Measurements from ENCODE around the gene PDE1C.

The PDE1C gene

DNA sequence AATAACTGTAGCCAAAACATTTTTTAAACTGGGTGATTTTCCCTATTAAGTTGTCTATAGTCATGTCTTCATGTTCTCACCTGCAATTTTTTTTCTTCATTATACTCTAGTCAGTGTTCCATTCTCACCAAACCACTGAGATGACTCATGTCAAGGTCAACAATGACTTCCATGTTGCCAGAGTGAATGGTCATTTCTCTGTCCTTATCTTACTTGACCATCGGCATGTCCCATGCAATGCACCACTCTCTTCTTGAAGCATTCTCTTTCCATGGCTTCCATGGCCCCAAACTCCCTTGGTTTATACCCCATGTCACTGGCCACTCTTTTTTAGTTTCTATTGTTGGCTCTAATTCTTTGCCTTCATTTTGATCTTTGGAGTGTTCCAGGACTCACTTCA is 209.3 kb downstream of the PDE1C start:
- no peak overlapping the region for H3K4me3 ChIP-seq (replicated peaks; ENCODE audit: low read depth, low read length)
- DNase-seq (ENCODE audit: extremely low read depth, low read depth): no peak
- TF ChIP-seq, protein P1, sequence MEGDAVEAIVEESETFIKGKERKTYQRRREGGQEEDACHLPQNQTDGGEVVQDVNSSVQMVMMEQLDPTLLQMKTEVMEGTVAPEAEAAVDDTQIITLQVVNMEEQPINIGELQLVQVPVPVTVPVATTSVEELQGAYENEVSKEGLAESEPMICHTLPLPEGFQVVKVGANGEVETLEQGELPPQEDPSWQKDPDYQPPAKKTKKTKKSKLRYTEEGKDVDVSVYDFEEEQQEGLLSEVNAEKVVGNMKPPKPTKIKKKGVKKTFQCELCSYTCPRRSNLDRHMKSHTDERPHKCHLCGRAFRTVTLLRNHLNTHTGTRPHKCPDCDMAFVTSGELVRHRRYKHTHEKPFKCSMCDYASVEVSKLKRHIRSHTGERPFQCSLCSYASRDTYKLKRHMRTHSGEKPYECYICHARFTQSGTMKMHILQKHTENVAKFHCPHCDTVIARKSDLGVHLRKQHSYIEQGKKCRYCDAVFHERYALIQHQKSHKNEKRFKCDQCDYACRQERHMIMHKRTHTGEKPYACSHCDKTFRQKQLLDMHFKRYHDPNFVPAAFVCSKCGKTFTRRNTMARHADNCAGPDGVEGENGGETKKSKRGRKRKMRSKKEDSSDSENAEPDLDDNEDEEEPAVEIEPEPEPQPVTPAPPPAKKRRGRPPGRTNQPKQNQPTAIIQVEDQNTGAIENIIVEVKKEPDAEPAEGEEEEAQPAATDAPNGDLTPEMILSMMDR (IDR thresholded peaks at IDR 0.05; ENCODE audit: low read depth, low read length, missing control alignments): no peak

DNA sequence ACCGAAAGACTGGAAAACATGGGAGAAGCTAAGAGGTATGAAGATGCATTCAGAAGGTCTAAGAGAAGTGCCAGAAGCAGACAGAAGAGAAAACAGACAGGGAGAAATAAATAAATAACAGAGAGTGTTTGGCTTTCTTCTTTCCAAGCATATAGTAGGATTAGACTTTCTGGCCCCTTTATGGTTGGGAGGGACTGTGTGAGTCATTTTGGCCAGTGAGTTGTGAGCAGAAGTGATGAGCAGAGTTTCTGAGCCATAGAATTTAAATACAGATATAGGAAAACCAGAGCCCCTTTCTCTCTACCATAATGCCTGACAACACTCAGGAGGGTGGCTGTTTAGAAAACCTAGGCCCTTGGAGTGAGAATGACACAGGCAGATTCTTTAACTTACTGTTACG is 212.2 kb downstream of the PDE1C start:
- no peak overlapping the region for H3K4me3 ChIP-seq (replicated peaks; ENCODE audit: low read depth, low read length)
- TF ChIP-seq, protein P1 (IDR thresholded peaks at IDR 0.05; ENCODE audit: low read depth, low read length, missing control alignments): no peak
- no peak for DNase-seq (ENCODE audit: extremely low read depth, low read depth)

DNA sequence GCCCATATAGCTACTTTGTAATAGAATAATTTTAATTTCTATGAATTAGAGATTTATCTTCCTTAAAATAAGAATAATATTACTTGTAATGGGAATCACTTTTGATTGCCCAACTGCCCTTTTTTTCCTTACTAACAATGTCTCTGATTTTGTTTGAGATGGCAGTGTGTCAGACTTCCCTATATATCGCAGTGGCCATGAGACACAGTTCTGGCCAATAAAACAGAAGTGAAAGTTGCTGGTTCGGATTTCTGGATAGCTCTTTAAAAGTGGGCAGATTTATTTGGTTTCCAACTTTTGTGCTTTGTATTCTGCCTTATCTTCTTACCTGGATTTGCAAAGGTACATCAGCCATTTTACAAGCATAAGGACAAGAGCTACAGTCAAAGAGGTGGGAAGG is 213.0 kb downstream of the PDE1C start:
- DNase-seq (ENCODE audit: extremely low read depth, low read depth): no peak
- TF ChIP-seq, protein P1 (IDR thresholded peaks at IDR 0.05; ENCODE audit: low read depth, low read length, missing control alignments): no peak
- no peak overlapping the region for H3K4me3 ChIP-seq (replicated peaks; ENCODE audit: low read depth, low read length)

DNA sequence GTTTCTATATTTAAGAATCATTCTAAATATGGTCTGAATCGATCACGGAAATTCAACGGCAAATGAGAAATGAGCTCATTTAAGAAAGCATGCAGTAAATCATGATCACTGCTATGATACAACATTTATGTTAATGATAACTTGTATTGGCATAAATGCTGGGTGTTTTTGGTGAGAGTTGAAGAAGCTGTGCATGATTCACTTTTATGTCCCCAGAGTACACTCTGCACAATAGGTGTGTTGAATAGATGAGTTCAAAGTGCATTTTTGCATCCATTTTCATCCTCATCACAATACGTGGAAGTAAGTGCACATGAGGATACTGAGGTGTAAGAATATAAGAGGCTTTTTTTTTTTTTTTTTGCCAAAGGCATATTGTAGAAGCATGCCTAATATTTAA is 213.9 kb downstream of the PDE1C start:
- H3K4me3 ChIP-seq (replicated peaks; ENCODE audit: low read depth, low read length): no peak overlapping the region
- TF ChIP-seq, protein P1 (IDR thresholded peaks at IDR 0.05; ENCODE audit: low read depth, low read length, missing control alignments): no peak
- DNase-seq (ENCODE audit: extremely low read depth, low read depth): no peak

DNA sequence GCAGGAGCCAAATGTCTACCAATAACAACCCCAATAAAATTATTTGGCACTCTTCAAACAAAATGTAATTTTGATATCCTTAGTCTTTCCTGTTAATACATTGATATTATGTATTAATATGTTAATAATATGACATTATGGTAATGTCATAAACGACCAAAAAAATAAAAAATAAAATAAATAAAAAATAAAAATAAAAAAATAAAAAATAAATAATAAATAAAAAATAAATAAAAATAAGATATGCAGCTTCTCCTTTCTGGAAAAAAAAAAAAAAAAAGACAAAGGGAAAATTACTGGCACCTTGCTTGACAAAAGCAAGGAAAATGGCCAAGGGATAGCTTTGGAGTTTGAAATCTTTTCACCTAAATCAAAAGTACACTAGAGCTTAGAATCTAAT is 214.7 kb downstream of the PDE1C start:
- DNase-seq (ENCODE audit: extremely low read depth, low read depth): no peak
- no peak overlapping the region for H3K4me3 ChIP-seq (replicated peaks; ENCODE audit: low read depth, low read length)
- TF ChIP-seq, protein P1 (IDR thresholded peaks at IDR 0.05; ENCODE audit: low read depth, low read length, missing control alignments): no peak

DNA sequence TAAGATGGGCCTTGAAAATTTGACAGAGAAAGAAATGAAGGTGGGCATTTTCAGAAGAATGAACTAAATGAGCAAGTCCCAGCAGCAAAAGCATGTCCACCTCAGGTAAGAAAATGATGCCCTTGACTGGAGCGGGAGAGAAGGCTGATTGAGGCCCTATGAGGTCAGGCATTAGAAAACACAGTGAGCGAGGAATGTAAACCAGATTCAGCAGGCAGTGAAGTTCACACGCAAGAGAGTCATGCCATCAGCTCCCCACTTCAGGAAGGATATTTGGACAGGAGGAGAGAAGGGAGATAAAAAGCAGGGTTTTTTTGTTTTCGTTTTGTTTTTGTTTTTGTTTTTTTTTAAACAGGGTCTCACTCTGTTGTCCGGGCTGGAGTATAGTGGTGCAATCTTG is 216.8 kb downstream of the PDE1C start:
- H3K4me3 ChIP-seq (replicated peaks; ENCODE audit: low read depth, low read length): no peak overlapping the region
- TF ChIP-seq, protein P1 (IDR thresholded peaks at IDR 0.05; ENCODE audit: low read depth, low read length, missing control alignments): no peak
- no peak for DNase-seq (ENCODE audit: extremely low read depth, low read depth)

DNA sequence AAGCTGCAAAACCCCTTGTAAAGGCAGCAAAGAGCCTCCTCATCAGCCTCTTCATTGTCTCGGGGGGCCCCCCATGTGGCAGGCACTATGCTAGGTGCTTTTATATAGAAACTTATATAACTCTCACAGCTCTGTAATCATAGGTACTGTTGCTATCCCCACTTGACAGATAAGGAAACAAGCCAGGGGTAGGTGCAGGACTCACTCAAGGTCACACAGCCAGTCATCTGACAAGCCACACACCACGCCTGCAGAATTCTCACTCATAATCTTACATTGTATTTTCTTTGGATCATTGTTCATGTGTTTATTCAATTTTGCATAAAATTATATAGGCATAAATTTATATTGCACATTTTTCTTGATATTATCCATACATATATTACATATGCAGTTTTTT is 217.7 kb downstream of the PDE1C start:
- H3K4me3 ChIP-seq (replicated peaks; ENCODE audit: low read depth, low read length): no peak overlapping the region
- no peak for DNase-seq (ENCODE audit: extremely low read depth, low read depth)
- TF ChIP-seq, protein P1 (IDR thresholded peaks at IDR 0.05; ENCODE audit: low read depth, low read length, missing control alignments): no peak
